GM21717 (cell line): ENCODE data around the gene FOXQ1.
"Not testable (repeated sequence)": the region's sequence is repeated elsewhere in the genome, so short reads cannot be mapped to it uniquely, and the experiment has no call there.

Source experiments
- ATAC-seq: cut with Tn5 transposase; IDR thresholded peaks from one replicate; pipeline ENCODE4 v1.9.1; 2021; ENCODE audit warnings: mild to moderate bottlenecking, moderate library complexity; ENCODE audit not compliant: unreplicated experiment

The FOXQ1 gene

GRCh38 chr6:1355068-1355467 is 43.2 kb downstream of the FOXQ1 start:
- not testable (repeated sequence) for ATAC-seq

GRCh38 chr6:1361717-1362116 is 49.8 kb downstream of the FOXQ1 start:
- ATAC-seq, result not testable (repeated sequence)

GRCh38 chr6:1362643-1363042 is 50.7 kb downstream of the FOXQ1 start:
- no peak for ATAC-seq

GRCh38 chr6:1363298-1363697 is 51.4 kb downstream of the FOXQ1 start:
- no peak for ATAC-seq

GRCh38 chr6:1363729-1364572 is 52.1 kb downstream of the FOXQ1 start:
- ATAC-seq, result no peak
